ENCODE results near the gene ABCC4.

DNA sequence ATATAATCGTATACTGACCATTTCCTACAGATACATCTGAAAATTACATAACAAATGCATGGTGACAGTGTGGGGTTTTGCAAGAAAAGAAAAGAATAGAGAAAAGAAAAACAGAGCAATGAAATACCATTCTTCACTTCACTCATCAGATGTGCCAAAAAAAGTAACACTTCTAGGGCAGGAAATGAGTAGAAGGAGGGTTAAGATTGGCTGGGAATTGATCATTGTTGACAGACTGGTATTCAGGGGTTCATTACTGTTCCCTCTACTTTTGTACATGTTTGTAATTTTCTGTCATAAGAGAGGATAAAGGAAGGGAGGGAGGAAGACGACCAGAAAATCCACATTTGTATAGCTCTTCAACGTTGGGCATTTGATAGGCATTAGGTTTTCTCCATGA lies 31.5 kb downstream of the ABCC4 start:
- TF ChIP-seq SIN3A (IDR thresholded peaks at IDR 0.05; ENCODE audit: borderline replicate concordance in 2 of 2, control insufficient read depth in 1 of 2, low read depth in 2 of 2, low read length in 2 of 2) (no peak), POLR2AphosphoS5 (IDR thresholded peaks at IDR 0.05; ENCODE audit: control insufficient read depth, insufficient read depth, low read depth, low read length) (no peak), NFATC3 (IDR thresholded peaks at IDR 0.05) (no peak), RAD51 (IDR thresholded peaks at IDR 0.05; ENCODE audit: borderline replicate concordance, low read depth) (no peak), SUPT5H (IDR thresholded peaks at IDR 0.05) (no peak), CREB1 (IDR thresholded peaks at IDR 0.05) (no peak), CREB1 (CRISPR knock-in tag; IDR thresholded peaks at IDR 0.05) (no peak), ZFP36 (IDR thresholded peaks at IDR 0.05; ENCODE audit: low read depth, low read length, partially characterized antibody) (no peak), CHD2 (IDR thresholded peaks at IDR 0.05; ENCODE audit: low read depth, low read length) (no peak), POLR2A (conservative IDR thresholded peaks at IDR 0.05) (no peak), NCOA6 (IDR thresholded peaks at IDR 0.05) (no peak)
- TF ChIP-seq, protein P1, sequence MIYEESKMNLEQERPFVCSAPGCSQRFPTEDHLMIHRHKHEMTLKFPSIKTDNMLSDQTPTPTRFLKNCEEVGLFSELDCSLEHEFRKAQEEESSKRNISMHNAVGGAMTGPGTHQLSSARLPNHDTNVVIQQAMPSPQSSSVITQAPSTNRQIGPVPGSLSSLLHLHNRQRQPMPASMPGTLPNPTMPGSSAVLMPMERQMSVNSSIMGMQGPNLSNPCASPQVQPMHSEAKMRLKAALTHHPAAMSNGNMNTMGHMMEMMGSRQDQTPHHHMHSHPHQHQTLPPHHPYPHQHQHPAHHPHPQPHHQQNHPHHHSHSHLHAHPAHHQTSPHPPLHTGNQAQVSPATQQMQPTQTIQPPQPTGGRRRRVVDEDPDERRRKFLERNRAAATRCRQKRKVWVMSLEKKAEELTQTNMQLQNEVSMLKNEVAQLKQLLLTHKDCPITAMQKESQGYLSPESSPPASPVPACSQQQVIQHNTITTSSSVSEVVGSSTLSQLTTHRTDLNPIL (CRISPR knock-in tag; IDR thresholded peaks at IDR 0.05), result no peak
- TF ChIP-seq, protein P2, sequence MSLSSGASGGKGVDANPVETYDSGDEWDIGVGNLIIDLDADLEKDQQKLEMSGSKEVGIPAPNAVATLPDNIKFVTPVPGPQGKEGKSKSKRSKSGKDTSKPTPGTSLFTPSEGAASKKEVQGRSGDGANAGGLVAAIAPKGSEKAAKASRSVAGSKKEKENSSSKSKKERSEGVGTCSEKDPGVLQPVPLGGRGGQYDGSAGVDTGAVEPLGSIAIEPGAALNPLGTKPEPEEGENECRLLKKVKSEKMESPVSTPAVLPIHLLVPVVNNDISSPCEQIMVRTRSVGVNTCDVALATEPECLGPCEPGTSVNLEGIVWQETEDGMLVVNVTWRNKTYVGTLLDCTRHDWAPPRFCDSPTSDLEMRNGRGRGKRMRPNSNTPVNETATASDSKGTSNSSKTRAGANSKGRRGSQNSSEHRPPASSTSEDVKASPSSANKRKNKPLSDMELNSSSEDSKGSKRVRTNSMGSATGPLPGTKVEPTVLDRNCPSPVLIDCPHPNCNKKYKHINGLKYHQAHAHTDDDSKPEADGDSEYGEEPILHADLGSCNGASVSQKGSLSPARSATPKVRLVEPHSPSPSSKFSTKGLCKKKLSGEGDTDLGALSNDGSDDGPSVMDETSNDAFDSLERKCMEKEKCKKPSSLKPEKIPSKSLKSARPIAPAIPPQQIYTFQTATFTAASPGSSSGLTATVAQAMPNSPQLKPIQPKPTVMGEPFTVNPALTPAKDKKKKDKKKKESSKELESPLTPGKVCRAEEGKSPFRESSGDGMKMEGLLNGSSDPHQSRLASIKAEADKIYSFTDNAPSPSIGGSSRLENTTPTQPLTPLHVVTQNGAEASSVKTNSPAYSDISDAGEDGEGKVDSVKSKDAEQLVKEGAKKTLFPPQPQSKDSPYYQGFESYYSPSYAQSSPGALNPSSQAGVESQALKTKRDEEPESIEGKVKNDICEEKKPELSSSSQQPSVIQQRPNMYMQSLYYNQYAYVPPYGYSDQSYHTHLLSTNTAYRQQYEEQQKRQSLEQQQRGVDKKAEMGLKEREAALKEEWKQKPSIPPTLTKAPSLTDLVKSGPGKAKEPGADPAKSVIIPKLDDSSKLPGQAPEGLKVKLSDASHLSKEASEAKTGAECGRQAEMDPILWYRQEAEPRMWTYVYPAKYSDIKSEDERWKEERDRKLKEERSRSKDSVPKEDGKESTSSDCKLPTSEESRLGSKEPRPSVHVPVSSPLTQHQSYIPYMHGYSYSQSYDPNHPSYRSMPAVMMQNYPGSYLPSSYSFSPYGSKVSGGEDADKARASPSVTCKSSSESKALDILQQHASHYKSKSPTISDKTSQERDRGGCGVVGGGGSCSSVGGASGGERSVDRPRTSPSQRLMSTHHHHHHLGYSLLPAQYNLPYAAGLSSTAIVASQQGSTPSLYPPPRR (CRISPR knock-in tag; IDR thresholded peaks at IDR 0.05; ENCODE audit: borderline replicate concordance), result no peak

Measured in K562 (cell line).